H4 (cell line): ENCODE data around the gene TRIM71. TPM values are rescaled to one million over a fixed set of nuclear protein-coding genes. Genes with fewer than 3 reads are reported as not detected.
"Not testable (repeated sequence)": the region's sequence is repeated elsewhere in the genome, so short reads cannot be mapped to it uniquely, and the experiment has no call there.

ENCODE experiments used
- DNase-seq: peaks from one replicate; pipeline ENCODE4 v3.0.0-alpha.2; 2015; ENCODE audit warnings: low spot score
- total RNA-seq: library from RNA; depleted of rRNA; stranded (reverse); fragments of >200 nt; shearing (Covaris generic); gene quantifications from 2 replicates; pipeline ENCODE4 v1.2.3, GENCODE V29; 2014; rRNA removed

TRIM71 gene
- 0.02 TPM in 1 of 2 replicates, not detected in the other for total RNA-seq

DNA sequence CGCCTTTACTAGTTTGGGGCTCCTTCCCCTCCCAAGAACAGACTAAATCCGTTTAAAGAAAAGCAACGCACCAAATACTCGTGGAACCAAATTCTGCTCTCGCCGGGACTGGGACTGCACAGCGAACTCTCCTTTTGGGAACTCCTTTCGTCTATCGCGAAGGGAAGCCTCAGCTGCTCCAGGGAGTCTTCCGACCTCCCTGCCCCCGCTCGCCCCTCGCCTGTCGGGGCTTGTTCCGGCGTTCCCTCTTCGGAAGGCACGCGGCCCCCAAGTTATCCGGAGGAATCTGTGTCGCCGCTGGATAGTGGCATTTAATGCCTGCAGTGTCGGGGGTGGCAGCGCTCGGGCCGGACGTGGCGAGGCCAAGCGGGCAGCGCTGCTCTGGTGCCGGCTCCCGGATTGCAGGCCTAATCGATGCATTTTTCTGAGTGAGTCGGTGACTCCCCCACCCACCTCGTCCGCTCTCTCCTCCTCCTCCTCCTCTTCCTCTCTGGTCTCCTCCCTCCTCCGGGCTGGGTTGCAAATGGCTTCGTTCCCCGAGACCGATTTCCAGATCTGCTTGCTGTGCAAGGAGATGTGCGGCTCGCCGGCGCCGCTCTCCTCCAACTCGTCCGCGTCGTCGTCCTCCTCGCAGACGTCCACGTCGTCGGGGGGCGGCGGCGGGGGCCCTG, at the start of gene TRIM71:
Gene TRIM71 (plus strand): TSS at position 440 of the 671 bp plus-strand sequence. CDS start 84 bp downstream, at position 524.
- no peak for DNase-seq

DNA sequence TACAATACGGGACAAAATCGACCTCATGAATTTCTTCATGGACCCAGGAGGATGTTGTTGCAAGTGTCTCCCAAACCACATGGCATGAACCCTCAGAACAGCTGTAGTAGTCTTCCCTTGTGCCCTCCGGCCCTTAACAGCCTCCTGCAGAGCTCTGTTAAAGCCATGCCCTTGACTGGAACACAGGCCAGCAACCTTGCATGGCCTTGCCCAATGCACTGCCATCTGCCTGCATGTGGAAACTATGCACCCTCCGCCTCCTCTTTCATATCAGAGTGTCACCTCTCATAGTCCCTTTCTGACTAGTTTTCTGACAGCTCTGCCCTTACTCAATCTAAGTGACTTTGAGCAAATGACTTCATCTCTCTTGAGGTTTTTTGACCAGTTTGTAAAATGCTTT, 39.4 kb upstream of the TRIM71 start:
- DNase-seq = no peak

DNA sequence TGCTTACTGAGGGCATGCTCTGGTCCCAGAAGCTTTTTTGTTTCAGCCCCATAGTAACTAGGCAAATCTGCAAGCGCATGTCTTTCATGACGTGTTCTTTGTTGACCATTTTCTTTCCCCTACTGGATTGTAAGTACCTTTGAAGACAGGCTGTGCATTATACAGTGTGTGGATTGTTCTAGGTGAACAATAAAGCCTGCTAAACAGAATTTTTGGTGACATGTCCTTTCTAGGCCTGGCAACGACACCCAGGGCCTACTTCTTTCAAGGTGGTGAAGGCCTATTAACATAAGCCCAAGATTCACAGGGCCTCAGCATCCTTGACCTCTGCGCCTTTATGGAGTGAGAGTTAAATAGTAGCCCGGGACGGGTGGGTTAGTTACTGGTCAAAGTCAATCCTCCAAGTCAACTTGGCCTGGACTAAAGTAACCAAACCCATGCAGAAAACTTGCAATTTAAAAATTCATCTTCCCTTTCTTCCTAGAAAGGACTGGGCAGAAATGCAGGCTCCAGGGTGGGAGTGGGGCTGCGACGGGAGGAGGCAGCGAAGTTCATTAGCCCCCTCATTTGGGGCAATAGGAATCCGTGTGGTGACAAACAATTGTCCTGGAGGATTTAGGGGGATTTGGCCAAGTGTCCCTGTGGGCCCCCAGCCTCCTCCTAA, 37.6 kb upstream of the TRIM71 start:
- no peak for DNase-seq

GRCh38 chr3:32780735-32781210, 37.0 kb upstream of the TRIM71 start:
- no peak for DNase-seq

GRCh38 chr3:32781211-32781968, 36.4 kb upstream of the TRIM71 start:
- DNase-seq = peak; percentile 62

- not testable (repeated sequence) for DNase-seq
These were observed 35.9 kb upstream of the TRIM71 start for GRCh38 chr3:32781969-32782270.

GRCh38 chr3:32782407-32782806, 35.4 kb upstream of the TRIM71 start:
- no peak for DNase-seq

- no peak for DNase-seq
These were observed 26.0 kb upstream of the TRIM71 start for GRCh38 chr3:32791833-32792232.

DNA sequence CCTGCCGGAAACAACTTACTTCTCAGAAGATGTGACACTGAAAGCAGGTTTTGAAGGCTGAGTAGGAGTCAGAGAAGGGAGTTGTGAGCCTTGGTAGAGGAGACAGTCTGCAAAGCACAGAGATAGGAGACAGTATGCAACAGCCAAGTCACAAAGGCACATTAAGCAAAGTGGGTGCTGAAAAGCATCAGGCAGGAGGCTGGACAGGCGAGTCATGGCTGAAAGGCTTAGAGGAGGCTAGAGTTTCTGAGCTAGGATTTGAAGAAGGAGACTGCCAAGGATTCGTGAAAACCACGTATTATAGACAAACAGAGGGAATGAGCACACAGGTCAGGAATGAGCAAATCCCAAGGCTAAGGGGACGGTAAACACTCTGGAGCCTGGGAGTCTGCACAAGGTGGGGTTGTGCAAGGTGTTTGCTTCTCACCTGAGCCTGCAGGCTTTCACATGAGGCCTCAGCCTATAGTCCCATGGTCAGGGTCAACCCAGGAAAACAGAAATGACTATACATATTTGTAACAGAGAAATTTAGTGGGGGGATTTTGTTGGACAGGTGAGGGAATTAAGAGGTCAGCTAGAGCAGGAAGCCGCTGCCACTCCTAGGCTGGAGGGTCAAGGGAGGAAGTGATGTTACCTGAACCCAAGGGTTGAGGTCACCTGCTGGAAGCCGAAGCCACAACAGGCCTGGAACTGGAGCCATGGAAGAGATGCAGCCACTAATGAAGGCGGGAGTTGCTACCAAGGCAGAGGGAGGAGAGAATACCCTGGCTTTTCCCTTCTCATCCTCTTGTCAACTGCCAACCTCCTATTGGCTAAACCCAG, 23.1 kb upstream of the TRIM71 start:
- DNase-seq = peak; percentile 6

- not testable (repeated sequence) for DNase-seq
These were observed 21.3 kb upstream of the TRIM71 start for GRCh38 chr3:32796384-32796950.

DNA sequence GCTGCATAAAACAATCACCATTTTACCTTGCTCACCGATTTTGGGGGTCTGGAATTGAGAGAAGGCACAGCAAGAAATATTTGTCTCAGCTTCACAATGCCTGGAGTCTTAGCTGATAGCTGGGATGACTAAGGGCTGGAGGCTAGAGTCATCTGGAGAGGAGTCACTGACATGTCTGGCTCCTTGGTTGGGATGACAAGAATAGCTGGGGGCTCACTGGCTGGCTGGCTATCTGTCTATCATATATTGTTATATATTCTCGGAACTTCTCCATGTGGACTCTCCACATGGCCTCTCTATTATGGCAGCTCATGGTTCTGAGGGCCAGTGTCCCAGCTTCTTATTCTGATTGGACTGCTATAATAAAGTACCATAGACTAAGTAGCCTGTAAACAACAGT, 20.0 kb upstream of the TRIM71 start:
- DNase-seq = no peak

- DNase-seq = not testable (repeated sequence)
These were observed 16.4 kb upstream of the TRIM71 start for GRCh38 chr3:32801440-32801839.

DNA sequence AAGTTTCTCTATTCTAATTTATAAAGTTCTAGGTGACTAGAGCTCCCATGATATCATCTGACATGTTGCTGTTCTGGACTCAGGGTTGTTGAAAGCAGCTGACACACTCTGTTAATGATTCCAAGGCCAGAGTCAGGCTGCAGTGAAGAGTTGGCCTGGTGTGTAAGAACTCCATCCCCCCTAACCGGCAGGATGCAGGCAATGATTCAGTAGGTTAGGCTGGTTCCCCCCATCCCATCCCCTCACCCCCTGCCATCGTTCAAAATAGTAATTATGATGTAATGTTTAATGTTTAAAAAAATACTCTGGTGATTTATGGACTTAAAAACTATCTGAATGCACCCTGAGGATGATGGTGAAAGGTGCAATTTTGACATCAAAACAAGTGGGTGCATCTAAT, 4.6 kb upstream of the TRIM71 start:
- DNase-seq = no peak

- DNase-seq = no peak
These were observed 3.4 kb upstream of the TRIM71 start for GRCh38 chr3:32814361-32814760.

- no peak for DNase-seq
These were observed 1.9 kb upstream of the TRIM71 start for GRCh38 chr3:32815841-32816438.

DNA sequence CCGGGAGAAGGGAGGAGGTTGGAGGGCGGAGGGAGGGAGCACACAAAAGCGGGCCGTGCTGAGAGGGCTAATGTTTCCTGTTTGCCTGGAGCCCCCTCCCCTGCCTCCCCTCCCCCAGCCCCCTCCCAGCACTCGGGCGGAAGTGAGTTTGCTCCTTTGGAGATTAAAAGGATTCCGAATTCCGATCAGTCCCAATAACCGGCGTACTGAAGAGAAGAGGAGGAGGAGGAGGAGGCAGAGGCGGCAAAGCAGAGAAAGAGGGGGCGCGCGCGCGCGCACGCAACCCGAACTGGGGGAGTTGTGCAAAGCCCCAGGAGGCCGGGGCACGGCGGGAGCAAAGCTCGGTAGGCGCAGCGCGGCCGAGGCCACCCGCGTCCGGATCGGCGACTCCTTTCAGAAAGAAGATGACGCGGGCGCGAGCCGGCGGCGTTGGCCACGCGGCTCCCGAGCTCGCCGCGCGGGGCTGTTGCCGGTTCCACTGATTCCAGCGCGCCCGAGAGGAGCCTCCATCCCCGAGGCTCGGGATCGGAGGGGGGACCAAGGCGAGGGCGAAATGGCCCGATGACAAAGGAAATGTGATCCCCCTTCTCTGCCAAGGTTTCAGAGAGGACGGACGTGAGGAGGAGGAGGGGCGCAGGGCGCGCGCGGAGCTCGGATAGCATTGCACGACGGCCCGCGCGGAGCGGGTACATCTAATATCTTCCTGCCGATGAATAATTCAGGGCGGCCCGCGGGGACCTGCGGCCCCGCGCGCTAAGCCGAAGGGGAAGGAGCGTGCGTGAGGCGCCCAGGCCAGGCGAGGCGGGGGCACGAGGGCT, 1.1 kb upstream of the TRIM71 start:
- no peak for DNase-seq

DNA sequence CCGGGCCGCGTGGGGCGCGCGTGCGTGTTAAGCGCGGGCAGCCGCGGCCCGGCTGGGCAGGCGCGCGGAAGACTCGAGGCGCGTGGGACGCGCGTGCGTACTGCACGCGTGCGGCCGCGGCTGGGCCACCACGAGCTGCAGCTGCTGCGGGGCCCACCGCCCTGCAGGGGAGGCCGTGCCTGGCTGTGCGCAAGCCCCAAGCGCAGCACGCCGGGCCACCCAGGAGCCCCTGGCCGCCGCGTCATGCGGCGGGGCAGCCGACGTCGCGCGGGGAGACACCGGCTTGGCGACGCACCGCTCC, 590 bp upstream of the TRIM71 start:
- DNase-seq = no peak

DNA sequence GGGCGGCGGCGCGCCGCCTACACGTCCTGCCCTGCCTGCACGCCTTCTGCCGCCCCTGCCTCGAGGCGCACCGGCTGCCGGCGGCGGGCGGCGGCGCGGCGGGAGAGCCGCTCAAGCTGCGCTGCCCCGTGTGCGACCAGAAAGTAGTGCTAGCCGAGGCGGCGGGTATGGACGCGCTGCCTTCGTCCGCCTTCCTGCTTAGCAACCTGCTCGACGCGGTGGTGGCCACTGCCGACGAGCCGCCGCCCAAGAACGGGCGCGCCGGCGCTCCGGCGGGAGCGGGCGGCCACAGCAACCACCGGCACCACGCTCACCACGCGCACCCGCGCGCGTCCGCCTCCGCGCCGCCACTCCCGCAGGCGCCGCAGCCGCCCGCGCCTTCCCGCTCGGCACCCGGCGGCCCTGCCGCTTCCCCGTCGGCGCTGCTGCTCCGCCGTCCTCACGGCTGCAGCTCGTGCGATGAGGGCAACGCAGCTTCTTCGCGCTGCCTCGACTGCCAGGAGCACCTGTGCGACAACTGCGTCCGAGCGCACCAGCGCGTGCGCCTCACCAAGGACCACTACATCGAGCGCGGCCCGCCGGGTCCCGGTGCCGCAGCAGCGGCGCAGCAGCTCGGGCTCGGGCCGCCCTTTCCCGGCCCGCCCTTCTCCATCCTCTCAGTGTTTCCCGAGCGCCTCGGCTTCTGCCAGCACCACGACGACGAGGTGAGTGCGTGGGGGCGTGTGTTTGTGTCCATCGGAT, 602 bp downstream of the TRIM71 start:
- no peak for DNase-seq

DNA sequence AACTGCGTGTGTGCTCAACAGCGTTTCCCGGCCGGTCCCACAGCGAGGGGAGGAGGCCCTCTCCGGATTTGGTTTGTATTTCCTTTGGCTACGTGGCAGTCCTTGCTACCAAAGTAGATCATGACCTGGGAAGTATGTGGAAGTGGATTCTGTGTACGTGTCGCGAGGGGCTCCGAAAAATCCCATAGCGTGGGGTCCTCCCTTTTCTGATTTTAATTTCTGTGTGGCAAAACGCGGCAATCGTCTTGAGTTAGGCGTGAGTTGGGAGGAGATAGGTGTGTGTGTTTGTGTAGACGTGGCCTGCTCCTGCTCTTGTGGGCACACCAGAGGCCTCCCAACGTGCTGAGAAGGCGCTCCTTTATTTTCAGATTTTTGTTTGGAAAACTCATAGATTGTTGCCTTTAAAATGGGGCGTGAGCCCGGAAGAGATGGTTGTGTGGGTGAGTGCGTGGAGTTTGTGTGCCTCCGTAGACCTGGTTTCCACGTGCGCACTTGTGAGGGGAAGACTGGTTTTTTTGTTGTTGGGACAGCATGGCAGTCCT, 1.2 kb downstream of the TRIM71 start:
- no peak for DNase-seq
